HT1080 (cell line): ENCODE results near the gene CFAP119. TPM values are rescaled to one million over a fixed set of nuclear protein-coding genes. Genes with fewer than 3 reads are reported as not detected.

ENCODE experiments used
- DNase-seq: peaks from one replicate; pipeline ENCODE4 v3.0.0-alpha.2; 2015; ENCODE audit warnings: low read depth
- total RNA-seq: library from RNA; depleted of rRNA; stranded (reverse); fragments of >200 nt; shearing (Covaris generic); gene quantifications from 2 replicates; pipeline ENCODE4 v1.2.3, GENCODE V29; 2014

CFAP119 gene
- total RNA-seq, 1 experiment from 2014 or later = 5.7 TPM

GRCh38 chr16:30782486-30783279 lies 20.8 kb upstream of the CFAP119 start:
- DNase-seq = no peak

GRCh38 chr16:30780549-30780948 lies 18.7 kb upstream of the CFAP119 start:
- no peak for DNase-seq

- no peak for DNase-seq
Observed at GRCh38 chr16:30780021-30780420, 18.2 kb upstream of the CFAP119 start.

GRCh38 chr16:30779596-30779995 lies 17.7 kb upstream of the CFAP119 start:
- no peak for DNase-seq

GRCh38 chr16:30778549-30779244 lies 16.8 kb upstream of the CFAP119 start:
- DNase-seq = no peak

- no peak for DNase-seq
Observed at GRCh38 chr16:30777591-30778297, 15.9 kb upstream of the CFAP119 start.

GRCh38 chr16:30775392-30776188 lies 13.7 kb upstream of the CFAP119 start:
- DNase-seq = peak; percentile 81

- DNase-seq = no peak
Observed at GRCh38 chr16:30775131-30775391, 13.2 kb upstream of the CFAP119 start.

GRCh38 chr16:30774367-30775130 lies 12.7 kb upstream of the CFAP119 start:
- DNase-seq = no peak

- DNase-seq = no peak
Observed at GRCh38 chr16:30773826-30774225, 12.0 kb upstream of the CFAP119 start.

- DNase-seq = peak; percentile 59
Observed at GRCh38 chr16:30771726-30772125, 9.9 kb upstream of the CFAP119 start.

GRCh38 chr16:30769379-30770089 lies 7.7 kb upstream of the CFAP119 start:
- DNase-seq = no peak

GRCh38 chr16:30768583-30769181 lies 6.8 kb upstream of the CFAP119 start:
- no peak for DNase-seq

GRCh38 chr16:30767767-30768465 lies 6.1 kb upstream of the CFAP119 start:
- no peak for DNase-seq

GRCh38 chr16:30766933-30767284 lies 5.0 kb upstream of the CFAP119 start:
- DNase-seq = no peak

GRCh38 chr16:30766206-30766932 lies 4.5 kb upstream of the CFAP119 start:
- no peak for DNase-seq

GRCh38 chr16:30764816-30765465 lies 3.1 kb upstream of the CFAP119 start:
- DNase-seq = no peak

- DNase-seq = no peak
Observed at GRCh38 chr16:30764086-30764485, 2.2 kb upstream of the CFAP119 start.
